GM18508 (cell line): ENCODE results near the gene KREMEN1.
"Not testable (repeated sequence)": the region's sequence is repeated elsewhere in the genome, so short reads cannot be mapped to it uniquely, and the experiment has no call there.

Experiments
- ATAC-seq: cut with Tn5 transposase; IDR thresholded peaks from one replicate; pipeline ENCODE4 v1.9.1; 2021; ENCODE audit warnings: moderate number of reproducible peaks; ENCODE audit not compliant: insufficient read depth, unreplicated experiment

The KREMEN1 gene, protein sequence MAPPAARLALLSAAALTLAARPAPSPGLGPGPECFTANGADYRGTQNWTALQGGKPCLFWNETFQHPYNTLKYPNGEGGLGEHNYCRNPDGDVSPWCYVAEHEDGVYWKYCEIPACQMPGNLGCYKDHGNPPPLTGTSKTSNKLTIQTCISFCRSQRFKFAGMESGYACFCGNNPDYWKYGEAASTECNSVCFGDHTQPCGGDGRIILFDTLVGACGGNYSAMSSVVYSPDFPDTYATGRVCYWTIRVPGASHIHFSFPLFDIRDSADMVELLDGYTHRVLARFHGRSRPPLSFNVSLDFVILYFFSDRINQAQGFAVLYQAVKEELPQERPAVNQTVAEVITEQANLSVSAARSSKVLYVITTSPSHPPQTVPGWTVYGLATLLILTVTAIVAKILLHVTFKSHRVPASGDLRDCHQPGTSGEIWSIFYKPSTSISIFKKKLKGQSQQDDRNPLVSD

DNA sequence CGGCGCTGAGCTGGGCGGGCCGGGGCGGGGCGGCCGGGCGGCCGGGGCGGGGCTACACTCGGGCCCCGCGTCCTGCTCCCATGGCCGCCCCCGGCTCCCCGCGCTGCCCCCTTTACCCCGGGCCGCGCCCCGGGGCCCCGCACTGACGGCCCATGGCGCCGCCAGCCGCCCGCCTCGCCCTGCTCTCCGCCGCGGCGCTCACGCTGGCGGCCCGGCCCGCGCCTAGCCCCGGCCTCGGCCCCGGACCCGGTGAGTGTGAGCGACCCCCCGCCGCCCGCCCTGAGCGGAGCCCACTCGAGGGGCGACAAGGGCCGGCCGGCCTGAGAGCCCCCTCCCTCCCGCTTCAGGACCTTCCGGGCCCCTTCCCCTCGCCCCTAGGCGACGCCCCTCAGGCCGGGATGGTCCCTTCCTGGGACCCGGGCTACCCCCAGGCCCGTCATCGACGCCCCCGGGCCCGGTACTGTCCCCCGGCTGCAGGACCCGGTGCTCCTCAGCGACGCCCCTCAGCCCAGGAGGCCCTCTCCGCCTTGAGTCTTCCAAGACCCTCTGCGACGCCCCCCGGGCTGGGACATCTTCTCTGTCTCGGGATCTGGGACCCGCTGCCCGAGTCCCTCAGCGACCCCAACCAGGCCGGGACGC is at the start of gene KREMEN1:
KREMEN1 (plus strand) TSS at position 57 of the 639 bp plus-strand sequence; CDS start at position 153, 96 bp downstream.
- no peak for ATAC-seq

DNA sequence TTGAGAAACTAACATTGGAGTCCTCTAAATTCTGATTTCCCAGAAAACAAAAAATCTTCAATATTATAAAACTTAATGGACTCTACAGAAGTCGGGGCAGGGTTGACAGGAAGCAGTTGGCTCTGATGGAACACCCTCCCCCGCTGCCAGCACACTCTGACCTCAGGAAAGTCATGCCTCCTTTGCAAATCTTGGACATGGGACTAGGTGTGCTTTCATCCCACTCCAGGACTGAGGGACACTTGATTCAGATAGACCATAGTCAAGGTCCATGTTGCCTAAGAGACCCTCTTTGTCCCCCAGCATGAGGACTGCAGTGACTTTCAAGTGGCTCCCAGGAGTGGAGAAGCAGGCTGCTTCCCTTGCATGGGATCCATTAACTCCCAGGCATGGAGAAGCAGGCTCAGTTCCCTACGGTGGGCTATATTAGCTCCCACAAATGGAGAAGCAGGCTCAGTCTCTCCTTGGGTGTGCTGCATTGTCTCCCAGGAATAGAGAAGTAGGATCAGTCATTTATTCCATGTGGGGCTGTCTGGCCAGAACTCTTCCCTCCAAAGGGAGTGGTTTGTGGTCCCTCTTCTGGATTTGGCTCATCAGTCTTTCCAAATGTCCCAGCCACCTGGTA is 49.6 kb upstream of the KREMEN1 start:
- no peak for ATAC-seq

DNA sequence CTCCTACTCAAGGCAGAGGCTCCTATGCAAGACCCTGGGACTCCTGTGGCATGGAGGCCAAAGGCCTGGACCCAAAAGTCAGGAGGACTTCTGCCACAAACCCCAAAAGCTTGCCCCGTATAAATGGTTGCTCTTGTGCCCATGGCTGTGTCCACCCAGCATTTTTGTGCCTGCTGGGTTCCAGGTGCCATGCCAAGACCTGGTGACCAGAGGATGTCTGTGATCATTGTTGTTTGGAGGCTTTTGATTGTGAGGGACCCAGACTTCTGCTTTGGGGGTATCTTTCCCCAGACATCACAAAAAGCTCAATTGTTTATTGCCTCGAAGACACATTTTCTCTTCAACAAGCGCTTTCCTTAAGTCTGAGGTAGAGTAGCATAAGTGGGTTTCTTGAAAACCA is 46.3 kb upstream of the KREMEN1 start:
- ATAC-seq, result no peak

DNA sequence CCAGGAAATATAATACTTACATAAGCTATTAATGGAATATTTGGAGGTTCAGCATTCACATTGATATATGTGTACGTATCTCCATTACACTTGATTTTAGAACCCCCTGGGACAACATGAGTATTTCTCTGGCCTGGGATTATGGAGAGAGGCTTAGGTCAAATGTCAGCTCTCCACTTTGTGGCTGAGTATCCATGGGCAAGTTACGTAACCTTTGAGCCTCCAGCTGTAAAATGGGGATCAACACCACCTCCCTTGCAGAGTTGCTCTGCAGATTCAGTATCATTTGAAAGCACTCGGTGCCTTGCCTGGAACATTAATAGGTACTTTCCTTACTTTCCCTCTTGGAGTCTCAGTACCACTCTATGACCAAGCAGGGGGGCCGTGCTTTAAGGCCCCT is 44.4 kb upstream of the KREMEN1 start:
- ATAC-seq, result no peak

DNA sequence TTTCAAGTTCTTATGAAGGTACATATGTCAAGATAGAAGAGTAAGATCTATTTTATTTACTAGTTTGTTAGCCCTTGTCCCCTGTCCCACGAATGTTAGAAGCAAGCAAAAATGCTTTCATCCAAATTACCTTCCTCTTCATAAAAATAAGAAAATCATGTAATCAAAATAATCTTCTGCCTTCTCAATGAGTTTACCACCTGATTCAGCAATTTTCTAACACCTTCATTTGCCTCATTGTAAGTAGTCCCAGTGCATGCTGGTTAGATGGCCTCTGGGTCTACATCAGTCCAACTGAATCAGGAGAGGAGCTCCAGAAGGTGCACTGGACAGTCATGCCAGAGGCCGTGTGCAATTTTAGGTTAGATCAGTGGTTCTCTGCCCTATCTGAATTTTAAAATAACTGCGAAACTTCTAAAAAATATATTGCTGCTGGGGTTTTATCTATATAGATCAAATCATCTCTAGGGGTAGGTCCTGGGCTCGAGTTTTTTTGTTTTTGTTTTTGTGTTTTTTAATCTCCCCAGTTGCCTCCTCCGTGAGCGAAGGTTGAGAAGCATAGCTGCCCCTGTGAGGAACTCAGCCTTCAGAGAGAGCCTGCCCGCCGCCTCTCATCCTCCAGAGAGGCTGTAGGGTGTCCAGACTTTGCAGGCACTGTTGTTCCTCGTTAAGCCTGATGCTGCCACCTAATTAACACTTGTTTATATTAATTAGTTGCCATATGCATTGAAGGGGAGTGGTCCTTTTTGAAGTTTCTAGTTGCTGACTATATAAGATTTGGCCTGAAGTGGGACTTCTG is 43.4 kb upstream of the KREMEN1 start:
- ATAC-seq, result no peak

DNA sequence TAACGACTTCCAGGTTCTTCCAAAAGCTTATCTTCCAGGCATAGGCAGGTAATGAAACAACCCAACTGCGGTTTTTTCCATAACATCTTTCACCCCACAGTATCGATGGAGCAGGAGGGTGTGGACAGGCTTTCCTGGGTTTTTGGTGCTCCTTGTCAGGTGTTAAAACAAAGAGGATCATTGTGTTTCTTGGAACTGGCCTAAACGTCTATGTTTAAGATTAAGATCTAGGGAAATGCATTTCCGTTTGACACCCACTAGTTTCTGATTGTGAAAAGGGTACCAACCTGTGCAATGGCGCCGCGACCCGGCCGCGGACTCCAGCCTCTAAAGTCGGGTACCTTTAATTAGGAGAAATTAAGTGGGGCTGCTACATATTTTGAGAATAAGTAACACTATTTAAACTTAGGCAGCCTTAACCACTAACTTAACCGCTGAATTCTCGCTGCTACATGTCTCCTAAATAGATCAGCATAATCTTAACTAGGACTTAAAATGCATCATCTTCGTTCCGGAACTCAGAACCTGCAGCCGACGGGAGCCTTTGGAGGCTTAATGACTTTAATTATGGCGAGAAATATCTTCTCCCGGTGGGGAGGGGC is 42.7 kb upstream of the KREMEN1 start:
- no peak for ATAC-seq

DNA sequence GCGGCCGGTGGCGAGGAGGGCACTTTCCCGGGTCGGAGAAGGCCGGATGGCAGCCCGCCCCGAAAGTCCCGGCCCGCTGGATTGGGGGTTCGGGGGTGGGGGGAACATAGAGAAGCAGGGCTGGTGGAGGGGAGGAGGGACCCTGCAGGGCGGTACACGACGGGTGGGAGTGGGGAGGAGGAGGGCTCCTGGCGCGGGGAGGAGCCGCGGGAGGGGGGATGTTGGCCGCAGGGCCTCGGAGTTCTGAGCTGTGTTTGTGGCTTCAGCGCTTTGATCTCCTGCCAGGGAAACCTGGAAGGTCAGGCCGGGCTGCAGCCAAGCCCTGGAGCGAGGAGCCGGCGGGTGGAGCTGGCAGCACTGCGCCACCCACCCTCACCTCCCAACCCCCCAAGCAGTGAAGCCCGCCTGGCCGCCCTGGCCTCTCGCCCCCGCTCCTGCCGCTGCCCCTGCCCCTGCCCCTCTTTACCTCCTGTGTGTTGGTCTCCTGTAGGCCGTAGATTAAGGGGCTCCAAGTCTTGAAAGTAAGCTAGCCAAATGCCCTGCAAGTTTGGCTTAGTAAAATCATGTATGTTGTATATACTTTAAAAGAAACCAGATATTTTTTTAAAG is 42.1 kb upstream of the KREMEN1 start:
- ATAC-seq, result no peak

DNA sequence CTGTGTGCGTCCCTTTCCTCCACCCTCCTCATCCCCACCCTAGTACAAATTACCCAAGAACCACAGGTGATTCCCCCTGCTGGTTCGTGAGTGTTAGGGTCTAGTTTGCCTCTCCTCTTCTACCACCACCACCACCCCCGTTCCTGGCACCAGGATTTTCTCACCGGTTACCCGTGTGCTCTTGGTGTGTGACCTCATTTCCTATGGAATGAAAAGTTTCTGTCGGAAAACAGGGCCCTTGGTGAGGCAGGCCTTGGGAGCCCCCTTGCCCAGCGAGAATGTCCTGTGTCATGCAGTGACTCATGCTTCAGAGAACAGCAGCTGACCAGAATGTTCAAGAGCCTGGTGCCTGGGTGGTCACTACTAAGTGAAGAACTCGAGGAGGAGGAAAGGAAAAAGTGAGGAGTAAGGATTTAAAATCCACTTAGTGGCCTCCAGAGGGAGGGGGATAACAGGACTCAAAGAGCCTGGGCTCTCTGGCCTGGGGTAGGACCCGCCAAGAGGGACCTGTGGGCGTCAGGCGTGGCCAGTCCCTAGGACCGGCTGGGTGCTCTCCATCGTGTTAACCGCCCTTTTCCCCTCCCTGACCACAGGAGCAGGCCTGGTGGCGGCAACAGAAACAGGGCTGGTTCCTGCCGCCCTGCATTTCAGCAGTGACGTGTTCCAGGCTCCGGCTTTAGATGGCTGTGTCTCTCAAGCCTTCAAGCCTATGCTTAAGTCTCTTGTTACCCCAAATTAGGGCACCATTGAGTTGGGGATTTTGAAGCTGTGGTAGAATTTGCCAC is 41.4 kb upstream of the KREMEN1 start:
- no peak for ATAC-seq

DNA sequence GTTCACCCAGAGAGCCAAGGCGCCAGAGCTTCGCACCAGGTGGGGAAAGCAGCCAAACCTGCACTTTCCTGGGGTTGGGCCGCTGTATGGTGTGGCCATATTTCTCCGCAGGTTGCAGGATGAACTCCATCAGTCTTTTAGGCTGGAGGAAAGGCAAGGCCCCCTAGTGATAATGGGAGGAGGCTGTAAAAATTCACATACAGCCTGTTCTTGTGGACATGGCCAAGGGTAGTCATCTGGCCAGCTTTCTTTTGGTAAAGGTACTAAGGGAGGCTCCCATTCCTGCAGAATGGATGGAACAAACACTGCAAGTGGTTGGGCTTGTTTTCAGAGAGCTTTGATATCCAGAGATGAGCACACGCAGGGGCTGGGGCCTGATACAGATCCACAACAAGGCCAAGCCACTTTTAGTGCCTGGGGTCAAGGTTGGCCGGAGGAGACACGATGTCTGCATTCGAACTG is 40.8 kb upstream of the KREMEN1 start:
- no peak for ATAC-seq

DNA sequence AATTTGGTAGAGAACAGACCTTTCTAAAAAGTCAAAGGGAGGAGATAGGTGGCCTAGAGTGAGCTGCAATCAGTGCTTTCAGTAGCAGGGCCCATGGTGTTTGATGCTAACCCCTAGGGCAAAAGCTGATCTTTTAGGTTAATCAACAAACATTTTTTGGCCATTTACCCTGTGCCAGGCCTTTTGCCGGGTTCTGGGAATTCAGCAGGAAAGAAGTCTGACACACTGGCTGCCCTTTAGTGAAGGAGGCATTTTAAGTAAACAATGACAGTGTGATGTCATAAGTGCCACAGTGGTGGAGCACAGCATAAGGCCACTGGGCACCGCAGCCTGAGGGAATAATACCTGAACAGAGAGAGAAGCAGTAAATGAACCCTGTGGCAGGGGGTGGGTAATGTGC is 40.3 kb upstream of the KREMEN1 start:
- no peak for ATAC-seq

DNA sequence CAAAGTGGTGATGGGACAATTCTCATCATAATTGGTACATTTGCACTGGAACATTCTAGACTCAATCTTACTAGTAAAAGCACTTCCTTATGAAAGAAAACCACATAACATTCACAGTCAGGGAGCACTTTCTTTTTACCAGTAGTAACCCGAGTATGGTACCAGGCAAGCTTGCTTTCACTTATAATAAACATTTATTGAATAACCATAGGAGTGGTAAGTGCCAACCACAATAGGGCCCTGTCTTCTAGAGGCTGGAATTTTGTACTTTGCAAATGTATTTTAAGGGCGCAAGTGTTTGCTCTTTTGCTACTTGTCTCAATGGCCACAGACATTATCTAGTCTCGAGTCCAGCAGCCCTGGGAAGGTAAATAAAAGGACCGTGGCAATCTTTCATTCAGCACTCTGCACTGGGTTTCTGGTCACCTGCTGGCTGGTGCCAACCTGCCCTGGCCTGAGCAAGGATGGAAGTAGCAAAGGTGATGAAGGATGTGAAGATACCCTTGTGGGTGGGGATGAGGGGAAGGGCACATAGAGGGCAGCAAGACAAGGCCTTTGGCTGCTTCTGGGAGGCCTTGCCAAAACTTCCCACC is 35.4 kb upstream of the KREMEN1 start:
- ATAC-seq, result no peak

DNA sequence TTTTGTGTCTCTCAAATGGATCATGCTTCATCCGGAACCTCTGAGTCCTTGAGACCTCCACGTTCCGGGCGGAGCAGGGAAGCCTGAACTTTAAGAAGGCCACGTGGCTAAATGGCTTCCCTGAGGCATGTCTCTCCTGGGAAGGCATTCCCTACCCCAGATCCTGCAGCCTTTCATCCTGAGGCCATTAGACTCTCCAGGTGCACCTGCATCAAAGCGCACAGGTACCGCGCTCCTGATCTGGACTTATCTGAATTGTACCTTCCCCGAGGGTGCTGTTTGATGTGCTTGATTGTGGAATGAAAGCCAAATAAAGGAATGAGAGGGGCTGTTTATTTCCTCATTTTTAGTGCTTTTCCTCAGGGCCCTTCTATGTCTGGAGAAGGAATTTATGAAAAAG is 33.7 kb upstream of the KREMEN1 start:
- ATAC-seq, result no peak

DNA sequence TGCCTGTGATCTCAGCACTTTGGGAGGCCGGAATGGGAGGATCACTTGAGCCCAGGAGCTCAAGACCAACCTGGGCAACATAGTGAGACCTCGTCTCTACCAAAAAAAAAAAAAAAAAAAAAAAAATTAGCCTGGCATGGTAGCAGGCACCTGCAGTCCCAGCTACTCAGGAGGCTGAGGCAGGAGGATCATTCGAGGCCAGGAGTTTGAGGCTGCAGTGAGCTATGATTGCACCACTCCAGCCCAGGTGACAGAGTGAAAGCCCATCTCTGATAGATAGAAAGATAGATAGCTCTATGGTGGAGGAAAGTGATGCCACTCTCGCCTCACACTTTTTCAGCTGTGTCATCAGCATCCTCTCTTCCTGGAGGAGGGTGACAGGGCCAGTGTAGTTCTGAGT is 33.2 kb upstream of the KREMEN1 start:
- not testable (repeated sequence) for ATAC-seq

DNA sequence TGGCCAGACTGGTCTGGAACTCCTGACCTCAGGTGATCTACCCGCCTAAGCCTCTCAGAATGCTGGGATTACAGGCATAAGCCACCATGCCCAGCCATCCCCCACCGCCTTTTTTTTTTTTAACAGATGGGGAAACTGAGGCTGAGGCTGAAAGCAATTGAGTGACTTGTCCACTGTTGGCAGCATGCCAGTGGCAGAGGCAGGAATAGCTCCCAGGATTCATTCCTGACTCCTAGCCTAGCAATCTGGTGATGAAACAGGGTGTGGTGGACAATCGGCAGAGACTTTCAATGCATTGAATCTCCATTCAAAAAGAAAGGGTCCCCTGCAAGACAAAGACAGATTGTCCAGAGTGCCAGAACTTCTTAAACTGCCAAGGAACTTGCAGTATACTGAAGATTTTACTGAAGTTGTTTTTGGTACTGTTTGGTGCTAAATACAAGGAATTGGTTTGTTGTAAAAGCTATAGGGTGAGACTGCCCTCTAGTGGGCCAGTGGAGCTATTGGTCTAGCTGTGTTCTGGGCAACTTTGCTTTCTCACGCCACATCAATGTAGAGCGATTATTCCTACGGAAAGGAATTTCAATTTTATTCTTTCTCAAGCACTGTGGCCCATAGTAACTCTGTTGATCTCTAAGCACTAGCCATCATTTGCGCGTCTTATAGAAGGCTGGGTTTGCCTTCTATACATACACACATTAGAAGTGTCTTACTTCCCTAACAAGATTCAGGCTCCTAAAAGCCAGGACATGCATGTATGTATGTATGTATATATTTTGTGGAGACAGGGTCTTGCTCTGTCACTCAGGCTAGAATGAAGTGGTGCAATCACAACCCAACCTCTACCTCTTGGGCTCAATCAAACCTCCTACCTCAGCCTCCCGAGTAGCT is 32.2 kb upstream of the KREMEN1 start:
- no peak for ATAC-seq

DNA sequence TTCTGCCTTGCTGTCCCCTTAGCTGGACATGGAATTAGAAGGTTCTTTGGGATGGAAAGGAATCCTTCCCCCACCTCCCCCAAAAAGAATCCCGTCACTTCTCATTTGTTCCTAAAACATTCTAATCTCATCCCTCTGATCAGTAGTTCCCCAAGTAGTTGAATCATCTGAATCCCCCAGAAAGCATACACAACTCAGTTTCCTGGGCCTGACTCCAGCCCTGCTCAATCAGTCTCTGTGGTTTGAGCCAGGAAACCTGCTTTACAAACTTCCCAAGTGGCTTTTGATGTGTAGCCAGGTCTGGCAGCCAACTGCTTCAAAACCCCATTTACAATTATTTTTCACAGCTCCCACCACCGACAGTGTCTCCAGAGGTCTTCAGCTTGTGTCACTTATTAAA is 31.4 kb upstream of the KREMEN1 start:
- ATAC-seq, result no peak

DNA sequence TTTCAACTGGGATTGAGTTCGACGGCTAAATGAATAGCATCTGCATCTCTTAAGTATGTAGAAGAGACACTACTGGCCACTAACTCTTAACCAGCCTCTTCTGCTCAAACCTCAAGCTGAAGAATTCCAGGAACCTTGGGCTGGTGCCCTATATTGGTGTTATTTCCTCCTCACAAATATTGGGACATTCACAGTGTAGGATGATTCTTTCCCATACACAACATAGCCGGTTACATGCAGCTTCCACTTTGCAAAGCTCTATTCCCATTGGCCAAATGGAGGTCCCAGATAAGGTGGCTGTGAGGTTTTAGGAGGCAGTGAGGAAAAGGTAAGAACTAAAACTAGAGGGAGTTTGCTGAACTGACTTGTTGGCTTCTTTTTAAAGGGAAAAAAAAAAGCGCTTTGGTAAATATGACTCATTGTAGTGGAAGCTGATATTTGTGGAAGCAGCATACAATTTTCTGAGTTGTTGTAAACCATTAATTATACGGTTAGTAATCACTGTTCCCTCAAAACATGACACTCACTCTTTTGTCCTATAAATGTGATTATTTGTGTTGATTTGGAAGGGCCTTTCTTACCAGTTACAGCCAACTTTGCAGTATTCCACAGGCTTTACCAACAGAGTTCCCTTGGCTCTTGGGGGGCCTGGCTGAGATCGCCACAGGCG is 28.8 kb upstream of the KREMEN1 start:
- no peak for ATAC-seq

DNA sequence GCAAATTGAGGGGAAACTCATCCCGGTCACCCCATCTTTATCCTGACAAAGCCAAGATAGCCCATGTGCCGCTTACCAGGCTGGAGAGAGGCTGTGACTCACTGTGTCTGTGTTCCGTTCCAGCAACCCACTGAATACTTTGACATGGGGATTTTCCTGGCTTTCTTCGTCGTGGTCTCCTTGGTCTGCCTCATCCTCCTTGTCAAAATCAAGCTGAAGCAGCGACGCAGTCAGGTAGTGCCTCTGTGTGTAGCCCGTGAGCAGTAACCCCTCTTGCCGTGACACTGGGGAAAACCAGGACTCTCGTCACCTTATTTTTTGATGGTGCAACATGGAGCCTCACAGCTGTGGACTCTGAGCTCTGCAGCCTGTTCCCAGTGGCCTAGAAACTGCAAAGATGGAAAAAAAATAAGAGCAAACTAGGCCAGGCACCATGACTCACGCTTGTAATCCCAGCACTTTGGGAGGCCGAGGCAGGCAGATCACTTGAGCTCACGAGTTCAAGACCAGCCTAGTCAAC is 28.1 kb upstream of the KREMEN1 start:
- ATAC-seq, result no peak
